ENCODE measurements around the gene ADCY5.

The ADCY5 gene

DNA sequence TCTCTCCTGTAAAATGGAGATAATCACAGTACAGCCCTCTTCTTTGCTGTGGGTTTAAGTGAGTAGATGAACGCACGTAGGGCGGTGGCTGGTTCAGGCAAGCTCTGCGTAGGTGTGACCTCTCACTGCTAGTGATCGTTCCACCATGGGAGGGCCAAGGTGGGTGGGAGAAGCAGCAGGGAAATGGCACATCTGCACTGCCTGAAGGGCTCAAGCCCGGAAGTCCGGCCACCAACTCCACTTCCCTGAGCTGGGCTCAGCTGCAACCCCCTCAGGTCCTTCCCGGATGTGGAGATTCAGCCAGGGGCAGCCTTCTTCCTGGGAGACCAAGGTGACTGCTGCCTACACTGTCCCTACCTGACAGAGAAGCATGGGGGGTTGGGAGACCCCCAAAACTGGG lies 102.9 kb downstream of the ADCY5 start:
- Histone ChIP-seq H3K27ac (ENCODE audit: extremely low read depth, low read depth, low read length) (no peak overlapping the region), H3K9me3 (ENCODE audit: control insufficient read depth, insufficient read depth, low read depth, low read length) (no peaks in the 10 kb centered on the region), H3K36me3 (ENCODE audit: control insufficient read depth in 2 of 2, insufficient read depth in 1 of 2, low read length in 2 of 2) (no peaks in the 10 kb centered on the region), H3K4me3 (ENCODE audit: low read depth, low read length) (no peak overlapping the region), H3K4me1 (ENCODE audit: control insufficient read depth, insufficient read depth, low read length) (peaks cover 9% of the 10 kb centered on the region; the same call in 1 of the 2 replicates)
- POLR2A ChIA-PET = no interaction called here
- CTCF ChIA-PET = interaction anchor here (1.7 kb wide), 1 partner anchor 9 kb away, joined by 4 read pairs; no protein-coding TSS in a partner anchor
- TF ChIP-seq ZNF596 (tag by site-specific recombination; IDR thresholded peaks at IDR 0.05) = no peak
- TF ChIP-seq ZNF777 (tag by site-specific recombination; IDR thresholded peaks at IDR 0.05; ENCODE audit: borderline replicate concordance) = no peak
- no peak for TF ChIP-seq ZSCAN16 (tag by site-specific recombination; IDR thresholded peaks at IDR 0.05)
- TF ChIP-seq ZNF768 (tag by site-specific recombination; IDR thresholded peaks at IDR 0.05) = no peak
- TF ChIP-seq ZNF248 (tag by site-specific recombination; IDR thresholded peaks at IDR 0.05) = no peak
- peak; percentile 59 for TF ChIP-seq ZFHX2 (tag by site-specific recombination; conservative IDR thresholded peaks at IDR 0.05)
- no peak for TF ChIP-seq MYNN (tag by site-specific recombination; IDR thresholded peaks at IDR 0.05; ENCODE audit: borderline replicate concordance)
- TF ChIP-seq MEIS1 (CRISPR knock-in tag; IDR thresholded peaks at IDR 0.05; ENCODE audit: borderline replicate concordance) = no peak
- TF ChIP-seq, protein P1, sequence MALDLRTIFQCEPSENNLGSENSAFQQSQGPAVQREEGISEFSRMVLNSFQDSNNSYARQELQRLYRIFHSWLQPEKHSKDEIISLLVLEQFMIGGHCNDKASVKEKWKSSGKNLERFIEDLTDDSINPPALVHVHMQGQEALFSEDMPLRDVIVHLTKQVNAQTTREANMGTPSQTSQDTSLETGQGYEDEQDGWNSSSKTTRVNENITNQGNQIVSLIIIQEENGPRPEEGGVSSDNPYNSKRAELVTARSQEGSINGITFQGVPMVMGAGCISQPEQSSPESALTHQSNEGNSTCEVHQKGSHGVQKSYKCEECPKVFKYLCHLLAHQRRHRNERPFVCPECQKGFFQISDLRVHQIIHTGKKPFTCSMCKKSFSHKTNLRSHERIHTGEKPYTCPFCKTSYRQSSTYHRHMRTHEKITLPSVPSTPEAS (tag by site-specific recombination; IDR thresholded peaks at IDR 0.05) = no peak
- TF ChIP-seq, protein P2, sequence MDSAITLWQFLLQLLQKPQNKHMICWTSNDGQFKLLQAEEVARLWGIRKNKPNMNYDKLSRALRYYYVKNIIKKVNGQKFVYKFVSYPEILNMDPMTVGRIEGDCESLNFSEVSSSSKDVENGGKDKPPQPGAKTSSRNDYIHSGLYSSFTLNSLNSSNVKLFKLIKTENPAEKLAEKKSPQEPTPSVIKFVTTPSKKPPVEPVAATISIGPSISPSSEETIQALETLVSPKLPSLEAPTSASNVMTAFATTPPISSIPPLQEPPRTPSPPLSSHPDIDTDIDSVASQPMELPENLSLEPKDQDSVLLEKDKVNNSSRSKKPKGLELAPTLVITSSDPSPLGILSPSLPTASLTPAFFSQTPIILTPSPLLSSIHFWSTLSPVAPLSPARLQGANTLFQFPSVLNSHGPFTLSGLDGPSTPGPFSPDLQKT (IDR thresholded peaks at IDR 0.05; ENCODE audit: borderline replicate concordance, low read depth, low read length) = no peak
- TF ChIP-seq ZNF791 (tag by site-specific recombination; IDR thresholded peaks at IDR 0.05) = no peak
- peak; percentile 46; the same call in 1 of the 2 replicates for TF ChIP-seq EGR2 (tag by site-specific recombination; IDR thresholded peaks at IDR 0.05; ENCODE audit: low read depth)
- TF ChIP-seq ZNF266 (tag by site-specific recombination; IDR thresholded peaks at IDR 0.05; ENCODE audit: low read depth) = no peak
- no peak for TF ChIP-seq ZNF658 (tag by site-specific recombination; IDR thresholded peaks at IDR 0.05)

DNA sequence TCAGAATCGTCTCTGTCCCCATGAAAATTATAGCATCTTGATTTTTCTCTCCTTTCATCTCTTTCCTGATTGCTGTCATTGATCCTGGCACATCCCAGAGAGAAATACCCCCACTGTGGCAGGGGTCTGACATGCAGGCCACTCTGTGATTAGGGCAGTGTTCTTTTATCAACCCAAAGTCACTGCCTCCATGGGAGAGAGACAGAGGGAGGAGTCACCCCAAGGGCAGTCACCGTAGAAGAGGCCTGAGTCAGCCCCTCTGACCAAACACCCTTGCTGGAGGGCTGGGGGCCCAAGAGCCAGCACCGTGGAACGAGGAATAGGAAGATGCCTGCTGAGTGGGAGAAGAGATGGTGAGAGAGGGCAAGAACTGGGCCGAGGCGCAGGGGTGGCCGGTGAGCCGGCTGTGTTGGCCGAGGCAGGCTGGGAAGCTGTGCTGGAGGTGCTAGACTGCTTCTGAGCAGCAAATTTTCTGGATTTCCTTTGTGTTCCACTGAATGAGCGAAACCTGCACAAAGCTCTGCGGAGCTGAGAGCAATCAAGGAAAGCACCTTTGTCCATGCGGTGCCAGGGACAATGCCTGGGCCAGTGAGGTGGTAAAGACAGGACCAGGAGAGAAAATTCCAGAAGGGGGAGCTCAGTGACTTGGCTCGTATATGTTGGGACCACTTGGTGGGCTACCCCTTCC lies 103.8 kb downstream of the ADCY5 start:
- Histone ChIP-seq H3K4me1 (ENCODE audit: control insufficient read depth, insufficient read depth, low read length) (peaks cover 9% of the 10 kb centered on the region; the same call in 1 of the 2 replicates), H3K36me3 (ENCODE audit: control insufficient read depth in 2 of 2, insufficient read depth in 1 of 2, low read length in 2 of 2) (no peaks in the 10 kb centered on the region), H3K4me3 (ENCODE audit: low read depth, low read length) (no peak overlapping the region), H3K9me3 (ENCODE audit: control insufficient read depth, insufficient read depth, low read depth, low read length) (no peaks in the 10 kb centered on the region), H3K27ac (ENCODE audit: extremely low read depth, low read depth, low read length) (no peak overlapping the region)
- ChIA-PET CTCF (interaction anchor here (0.7 to 1.7 kb wide), 2 partner anchors 8 to 141 kb away, joined by 3 to 4 read pairs; no protein-coding TSS in a partner anchor), POLR2A (no interaction called here)
- TF ChIP-seq ZNF514 (tag by site-specific recombination; IDR thresholded peaks at IDR 0.05) = no peak
- TF ChIP-seq, protein P3, sequence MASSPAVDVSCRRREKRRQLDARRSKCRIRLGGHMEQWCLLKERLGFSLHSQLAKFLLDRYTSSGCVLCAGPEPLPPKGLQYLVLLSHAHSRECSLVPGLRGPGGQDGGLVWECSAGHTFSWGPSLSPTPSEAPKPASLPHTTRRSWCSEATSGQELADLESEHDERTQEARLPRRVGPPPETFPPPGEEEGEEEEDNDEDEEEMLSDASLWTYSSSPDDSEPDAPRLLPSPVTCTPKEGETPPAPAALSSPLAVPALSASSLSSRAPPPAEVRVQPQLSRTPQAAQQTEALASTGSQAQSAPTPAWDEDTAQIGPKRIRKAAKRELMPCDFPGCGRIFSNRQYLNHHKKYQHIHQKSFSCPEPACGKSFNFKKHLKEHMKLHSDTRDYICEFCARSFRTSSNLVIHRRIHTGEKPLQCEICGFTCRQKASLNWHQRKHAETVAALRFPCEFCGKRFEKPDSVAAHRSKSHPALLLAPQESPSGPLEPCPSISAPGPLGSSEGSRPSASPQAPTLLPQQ (tag by site-specific recombination; IDR thresholded peaks at IDR 0.05) = 0 out of 2 replicates have a peak, but pooled peaks have one; percentile 4

DNA sequence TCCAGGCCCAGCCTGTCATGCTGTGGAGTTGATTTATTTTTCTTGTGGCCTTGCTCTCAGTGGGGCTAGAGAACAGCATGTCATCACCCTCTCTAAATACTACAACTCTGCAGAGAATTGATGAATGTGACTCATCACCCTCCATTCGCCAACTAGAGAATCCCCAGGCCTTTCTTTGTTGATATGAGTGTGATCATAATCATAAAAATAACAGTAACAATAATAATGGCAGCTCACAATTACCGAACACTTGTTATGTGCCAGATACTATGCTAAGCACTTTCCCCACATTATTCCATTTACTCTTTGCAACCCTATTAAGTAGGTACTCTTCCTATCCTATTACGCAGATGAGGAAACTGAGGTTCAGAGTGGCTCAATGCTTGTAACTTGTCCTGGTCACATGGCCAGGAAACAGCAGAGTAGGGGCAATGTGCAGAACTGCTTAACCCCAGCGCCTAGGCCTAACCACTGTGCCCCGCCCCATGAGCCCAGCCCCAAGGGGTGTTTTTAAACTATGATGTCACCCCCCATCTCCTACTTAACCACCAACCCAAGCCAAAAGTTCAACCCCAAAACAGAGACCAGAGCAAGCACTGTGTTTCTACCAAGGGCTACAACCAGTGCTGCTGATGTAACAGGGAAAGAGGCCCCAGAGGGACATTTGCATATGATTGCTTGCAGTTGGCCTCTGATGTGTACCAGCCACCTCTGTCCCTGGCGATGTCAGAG lies 104.5 kb downstream of the ADCY5 start:
- Histone ChIP-seq H3K4me3 (ENCODE audit: low read depth, low read length) (no peak overlapping the region), H3K36me3 (ENCODE audit: control insufficient read depth in 2 of 2, insufficient read depth in 1 of 2, low read length in 2 of 2) (no peaks in the 10 kb centered on the region), H3K27ac (ENCODE audit: extremely low read depth, low read depth, low read length) (no peak overlapping the region), H3K4me1 (ENCODE audit: control insufficient read depth, insufficient read depth, low read length) (peaks cover 9% of the 10 kb centered on the region; the same call in 1 of the 2 replicates), H3K9me3 (ENCODE audit: control insufficient read depth, insufficient read depth, low read depth, low read length) (no peaks in the 10 kb centered on the region)
- CTCF ChIA-PET = no interaction called here
- POLR2A ChIA-PET = no interaction called here
- TF ChIP-seq, protein P4, sequence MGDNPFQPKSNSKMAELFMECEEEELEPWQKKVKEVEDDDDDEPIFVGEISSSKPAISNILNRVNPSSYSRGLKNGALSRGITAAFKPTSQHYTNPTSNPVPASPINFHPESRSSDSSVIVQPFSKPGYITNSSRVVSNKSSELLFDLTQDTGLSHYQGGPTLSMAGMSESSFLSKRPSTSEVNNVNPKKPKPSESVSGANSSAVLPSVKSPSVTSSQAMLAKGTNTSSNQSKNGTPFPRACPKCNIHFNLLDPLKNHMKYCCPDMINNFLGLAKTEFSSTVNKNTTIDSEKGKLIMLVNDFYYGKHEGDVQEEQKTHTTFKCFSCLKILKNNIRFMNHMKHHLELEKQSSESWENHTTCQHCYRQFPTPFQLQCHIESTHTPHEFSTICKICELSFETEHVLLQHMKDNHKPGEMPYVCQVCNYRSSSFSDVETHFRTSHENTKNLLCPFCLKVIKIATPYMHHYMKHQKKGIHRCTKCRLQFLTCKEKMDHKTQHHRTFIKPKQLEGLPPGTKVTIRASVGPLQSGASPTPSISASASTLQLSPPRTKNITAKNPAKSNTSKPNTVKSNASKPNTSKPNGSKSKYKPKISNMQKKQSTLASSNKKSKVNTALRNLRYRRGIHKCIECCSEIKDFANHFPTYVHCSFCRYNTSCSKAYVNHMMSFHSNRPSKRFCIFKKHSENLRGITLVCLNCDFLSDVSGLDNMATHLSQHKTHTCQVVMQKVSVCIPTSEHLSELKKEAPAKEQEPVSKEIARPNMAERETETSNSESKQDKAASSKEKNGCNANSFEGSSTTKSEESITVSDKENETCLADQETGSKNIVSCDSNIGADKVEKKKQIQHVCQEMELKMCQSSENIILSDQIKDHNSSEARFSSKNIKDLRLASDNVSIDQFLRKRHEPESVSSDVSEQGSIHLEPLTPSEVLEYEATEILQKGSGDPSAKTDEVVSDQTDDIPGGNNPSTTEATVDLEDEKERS (tag by site-specific recombination; IDR thresholded peaks at IDR 0.05) = no peak
- TF ChIP-seq ZNF324 (tag by site-specific recombination; IDR thresholded peaks at IDR 0.05) = no peak; the same call in 1 of the 2 replicates
- no peak for TF ChIP-seq ZNF211 (tag by site-specific recombination; IDR thresholded peaks at IDR 0.05; ENCODE audit: low read depth)
- no peak for TF ChIP-seq ZNF23 (tag by site-specific recombination; IDR thresholded peaks at IDR 0.05; ENCODE audit: borderline replicate concordance)
- no peak for TF ChIP-seq ZNF423 (tag by site-specific recombination; IDR thresholded peaks at IDR 0.05)
- TF ChIP-seq ZNF561 (tag by site-specific recombination; IDR thresholded peaks at IDR 0.05; ENCODE audit: borderline replicate concordance) = no peak
- TF ChIP-seq OVOL3 (tag by site-specific recombination; IDR thresholded peaks at IDR 0.05) = no peak
